Measurements from ENCODE around the gene VANGL2.
A peak's percentile ranks its signal among the peaks of the same experiment; 100 is the strongest.

VANGL2 gene

DNA sequence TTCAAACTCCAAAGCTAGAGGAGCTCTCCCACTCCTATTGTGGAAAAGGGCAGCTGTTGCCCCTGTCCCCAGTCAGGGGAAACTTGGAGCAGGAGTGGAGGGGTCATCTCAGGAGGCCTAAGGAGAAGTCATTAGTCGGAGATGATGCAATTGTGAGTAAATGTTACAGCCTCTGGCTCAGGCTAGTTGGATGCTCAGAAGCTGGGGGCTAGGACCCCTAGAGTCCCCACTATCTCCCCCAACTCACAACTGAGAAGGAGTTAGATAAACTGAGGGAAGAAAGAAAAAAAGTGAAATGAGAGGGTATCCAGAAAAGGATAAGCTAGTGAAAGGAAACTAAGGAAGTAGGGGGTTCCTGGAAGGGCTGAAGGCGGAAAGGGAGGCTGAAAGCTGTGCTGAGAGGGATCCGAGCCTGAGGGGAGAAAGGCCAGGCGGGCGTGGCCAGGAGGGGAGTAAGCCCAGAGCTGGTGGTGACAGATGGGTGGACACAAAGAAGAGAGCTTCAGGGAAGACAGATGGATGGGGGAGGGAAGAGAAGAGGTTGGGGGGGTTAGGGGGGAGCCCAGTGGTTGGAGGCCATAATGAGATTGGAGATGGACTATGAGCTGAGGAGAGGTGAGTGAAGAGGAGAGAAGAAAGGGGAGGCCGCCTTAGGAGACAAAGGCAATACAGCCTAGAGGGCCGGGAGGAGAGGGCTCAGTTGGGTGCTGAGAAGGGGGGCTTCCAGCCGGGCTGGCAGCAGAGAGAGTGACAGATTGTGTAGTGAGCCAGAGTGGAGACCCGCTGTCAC, 38.0 kb upstream of the VANGL2 start:
- peak overlapping the region; percentile 73 for H3K9ac ChIP-seq (ENCODE audit: low read depth, low read length)
- peak overlapping the region; percentile 42 for H3K27ac ChIP-seq (ENCODE audit: low read length)

DNA sequence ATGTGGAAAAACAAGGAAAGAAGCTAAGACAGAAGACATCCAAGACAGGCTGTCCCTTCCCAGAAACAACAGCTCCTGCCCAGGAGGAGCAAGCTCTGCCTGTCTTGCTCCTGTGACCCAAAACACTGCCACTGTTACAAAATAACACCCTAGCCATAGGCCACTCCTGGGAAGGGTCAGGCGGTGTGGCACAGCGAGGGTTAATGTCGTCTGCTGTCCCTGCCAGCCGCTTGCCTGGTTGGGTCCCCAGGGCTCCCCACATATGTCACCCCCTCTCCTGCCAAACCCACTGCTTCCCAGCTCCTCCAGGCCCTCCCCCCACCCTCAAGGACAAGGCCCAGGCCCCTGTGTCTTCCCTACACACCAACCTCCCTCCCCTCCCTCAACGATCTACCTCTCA, 37.4 kb upstream of the VANGL2 start:
- Histone ChIP-seq H3K9ac (ENCODE audit: low read depth, low read length) (peak overlapping the region; percentile 73; the same call in 1 of the 2 replicates), H3K4me3 (ENCODE audit: low read length) (no peak overlapping the region), H3K27me3 (ENCODE audit: insufficient read depth, low read length) (no peaks in the 10 kb centered on the region), H3K4me1 (ENCODE audit: insufficient read depth, low read length) (peaks cover 17% of the 10 kb centered on the region; the same call in 1 of the 2 replicates), H3K27ac (ENCODE audit: low read length) (no peak overlapping the region), H3K36me3 (ENCODE audit: insufficient read depth, low read depth, low read length) (peaks cover 27% of the 10 kb centered on the region), H3K9me3 (ENCODE audit: insufficient read depth, low read depth, low read length) (no peaks in the 10 kb centered on the region)

More for the DNA sequence above, 38.0 kb upstream of the VANGL2 start:
- no peaks in the 10 kb centered on the region for H3K27me3 ChIP-seq (ENCODE audit: insufficient read depth, low read length)
- no peaks in the 10 kb centered on the region for H3K9me3 ChIP-seq (ENCODE audit: insufficient read depth, low read depth, low read length)
- H3K4me1 ChIP-seq (ENCODE audit: insufficient read depth, low read length) = peaks cover 17% of the 10 kb centered on the region; the same call in 1 of the 2 replicates
- H3K36me3 ChIP-seq (ENCODE audit: insufficient read depth, low read depth, low read length) = peaks cover 33% of the 10 kb centered on the region
- no peak overlapping the region for H3K4me3 ChIP-seq (ENCODE audit: low read length)

DNA sequence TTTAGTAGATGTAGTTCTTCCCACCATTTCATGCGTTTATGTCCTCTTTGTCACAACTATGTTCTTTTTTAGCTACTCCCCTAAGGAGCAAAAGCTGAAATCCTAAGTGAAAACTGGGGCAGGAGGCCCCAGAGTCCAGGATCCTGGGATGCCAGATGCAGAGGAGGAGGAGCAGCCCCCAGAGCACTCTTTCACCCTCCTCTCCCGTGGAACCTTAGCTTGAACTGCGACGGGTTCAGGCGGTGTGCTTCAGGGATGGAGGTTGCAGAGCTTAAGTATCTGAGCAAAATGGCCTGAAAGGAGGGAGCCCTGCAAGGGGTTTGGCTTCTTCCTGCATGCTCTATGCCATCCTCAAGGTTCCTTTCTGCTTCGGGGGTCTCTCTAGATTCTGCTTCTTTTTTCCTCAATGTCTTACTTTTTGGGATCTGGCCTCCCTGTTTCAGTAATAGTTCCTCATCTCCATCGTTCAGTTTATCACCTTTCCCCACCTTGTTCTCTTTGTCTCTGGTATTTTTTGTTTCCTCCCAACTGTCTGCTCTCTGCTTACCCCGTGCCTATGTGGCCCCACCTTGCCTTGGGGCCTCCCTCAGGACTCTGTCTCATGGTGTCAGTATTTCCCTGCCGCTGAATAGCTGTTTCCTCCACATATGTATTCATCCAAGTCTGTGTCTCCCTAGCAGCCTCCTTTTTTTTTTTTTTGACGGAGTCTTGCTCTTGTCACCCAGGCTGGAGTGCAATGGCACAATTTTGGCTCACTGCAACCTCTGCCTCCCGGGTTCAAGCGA, 36.2 kb upstream of the VANGL2 start:
- H3K9ac ChIP-seq (ENCODE audit: low read depth, low read length) = no peak overlapping the region

DNA sequence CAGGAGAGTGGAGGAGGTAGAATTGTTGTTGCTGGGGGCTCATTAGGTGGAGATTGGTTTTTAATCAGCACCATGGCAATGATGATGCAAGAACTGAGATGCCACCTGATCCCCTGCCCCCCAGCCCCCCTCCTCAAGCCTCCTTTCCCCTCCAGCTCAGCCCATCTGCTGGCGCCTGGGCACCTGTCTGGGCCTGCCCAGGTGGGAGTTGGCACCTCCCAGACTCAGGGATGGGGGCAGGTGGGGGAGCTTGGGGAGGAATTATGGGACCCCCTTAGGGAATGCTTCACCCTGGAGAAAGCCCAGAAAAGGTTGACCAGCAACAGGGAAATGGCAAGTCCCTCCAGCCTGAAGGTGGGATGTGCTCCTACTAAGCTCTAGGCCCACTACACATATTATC, 35.0 kb upstream of the VANGL2 start:
- Histone ChIP-seq H3K9ac (ENCODE audit: low read depth, low read length) (no peak overlapping the region), H3K4me1 (ENCODE audit: insufficient read depth, low read length) (peaks cover 17% of the 10 kb centered on the region; the same call in 1 of the 2 replicates), H3K36me3 (ENCODE audit: insufficient read depth, low read depth, low read length) (peaks cover 10% of the 10 kb centered on the region; the same call in 1 of the 2 replicates), H3K27ac (ENCODE audit: low read length) (no peak overlapping the region), H3K9me3 (ENCODE audit: insufficient read depth, low read depth, low read length) (no peaks in the 10 kb centered on the region), H3K4me3 (ENCODE audit: low read length) (no peak overlapping the region), H3K27me3 (ENCODE audit: insufficient read depth, low read length) (no peaks in the 10 kb centered on the region)

More for the DNA sequence above, 36.2 kb upstream of the VANGL2 start:
- Histone ChIP-seq H3K27me3 (ENCODE audit: insufficient read depth, low read length) (no peaks in the 10 kb centered on the region), H3K9me3 (ENCODE audit: insufficient read depth, low read depth, low read length) (no peaks in the 10 kb centered on the region), H3K4me3 (ENCODE audit: low read length) (no peak overlapping the region), H3K36me3 (ENCODE audit: insufficient read depth, low read depth, low read length) (peaks cover 21% of the 10 kb centered on the region), H3K4me1 (ENCODE audit: insufficient read depth, low read length) (peaks cover 17% of the 10 kb centered on the region; the same call in 1 of the 2 replicates), H3K27ac (ENCODE audit: low read length) (no peak overlapping the region)

DNA sequence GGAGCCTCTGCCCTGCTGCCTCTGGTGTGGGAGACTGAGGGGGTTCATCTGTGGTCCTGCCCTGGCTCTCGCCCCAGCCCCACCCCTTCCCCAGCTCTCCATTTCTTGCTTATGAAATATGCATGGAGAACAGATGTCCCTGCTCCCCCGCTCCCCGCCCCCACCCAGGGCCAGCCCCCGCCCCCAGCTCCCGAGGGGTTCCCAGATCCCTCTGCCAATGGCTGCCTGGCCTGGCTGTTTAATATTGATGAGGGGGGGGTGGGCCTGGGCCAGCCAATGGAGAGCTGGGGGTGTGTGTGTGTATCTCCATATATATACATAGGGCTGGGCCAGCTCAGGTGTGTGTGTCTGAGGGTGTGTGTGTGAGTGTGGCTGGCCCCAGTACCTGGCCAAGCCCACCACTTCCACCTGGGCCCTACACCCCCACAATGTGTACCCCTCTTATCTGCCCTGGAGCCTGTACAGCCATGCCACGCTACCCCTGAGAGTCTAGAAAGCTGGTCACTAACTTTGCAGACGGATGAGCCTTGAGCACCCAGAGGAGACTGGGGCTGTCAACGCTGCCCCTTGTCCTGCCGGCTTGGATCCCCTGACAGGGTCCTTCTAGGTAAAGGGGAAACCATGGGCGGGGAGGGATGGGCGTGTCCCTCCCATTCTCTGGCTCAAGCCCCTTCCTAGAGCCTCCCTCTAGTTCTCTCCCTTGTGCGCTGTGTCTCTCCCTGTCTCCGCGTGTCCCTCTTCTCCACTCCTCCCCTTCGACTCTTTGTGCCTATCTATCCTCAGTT, 33.4 kb upstream of the VANGL2 start, which contains the start of gene NHLH1:
NHLH1 (plus strand) TSS at position 341 of the 785 bp plus-strand sequence. CDS start 3,661 bp downstream, outside the sequence.
- H3K9ac ChIP-seq (ENCODE audit: low read depth, low read length) = no peak within 1 kb of the TSS
- H3K27ac ChIP-seq (ENCODE audit: low read length) = no peak within 1 kb of the TSS
- H3K9me3 ChIP-seq (ENCODE audit: insufficient read depth, low read depth, low read length) = no peaks in the 10 kb centered on the region

DNA sequence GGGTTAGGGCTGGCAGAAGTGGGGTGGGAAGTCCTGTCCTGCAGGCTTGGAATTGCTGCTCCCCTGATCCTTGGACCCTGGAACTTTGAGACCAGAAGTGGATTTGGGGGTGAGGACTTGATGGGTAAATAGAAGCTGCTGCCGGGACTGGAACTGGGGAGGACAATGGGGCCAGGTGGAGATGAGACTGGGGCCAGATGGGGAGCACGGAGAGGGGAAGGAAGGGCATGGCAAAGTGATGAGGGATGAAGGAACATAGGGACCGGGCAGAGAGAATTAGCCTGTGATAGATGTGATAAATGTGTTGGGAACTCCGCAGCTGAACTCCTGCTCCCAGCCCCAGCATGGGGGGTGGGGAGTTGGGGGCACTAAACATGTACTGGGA, 32.9 kb upstream of the VANGL2 start:
- Histone ChIP-seq H3K4me1 (ENCODE audit: insufficient read depth, low read length) (peaks cover 8% of the 10 kb centered on the region; the same call in 1 of the 2 replicates), H3K9me3 (ENCODE audit: insufficient read depth, low read depth, low read length) (no peaks in the 10 kb centered on the region), H3K27me3 (ENCODE audit: insufficient read depth, low read length) (no peaks in the 10 kb centered on the region), H3K4me3 (ENCODE audit: low read length) (no peak overlapping the region), H3K9ac (ENCODE audit: low read depth, low read length) (no peak overlapping the region), H3K36me3 (ENCODE audit: insufficient read depth, low read depth, low read length) (no peaks in the 10 kb centered on the region), H3K27ac (ENCODE audit: low read length) (no peak overlapping the region)

More for the DNA sequence above, 33.4 kb upstream of the VANGL2 start, which contains the start of gene NHLH1:
- Histone ChIP-seq H3K4me3 (ENCODE audit: low read length) (no peak within 1 kb of the TSS), H3K27me3 (ENCODE audit: insufficient read depth, low read length) (no peaks in the 10 kb centered on the region), H3K36me3 (ENCODE audit: insufficient read depth, low read depth, low read length) (no peaks in the 10 kb centered on the region), H3K4me1 (ENCODE audit: insufficient read depth, low read length) (peaks cover 14% of the 10 kb centered on the region; the same call in 1 of the 2 replicates)

DNA sequence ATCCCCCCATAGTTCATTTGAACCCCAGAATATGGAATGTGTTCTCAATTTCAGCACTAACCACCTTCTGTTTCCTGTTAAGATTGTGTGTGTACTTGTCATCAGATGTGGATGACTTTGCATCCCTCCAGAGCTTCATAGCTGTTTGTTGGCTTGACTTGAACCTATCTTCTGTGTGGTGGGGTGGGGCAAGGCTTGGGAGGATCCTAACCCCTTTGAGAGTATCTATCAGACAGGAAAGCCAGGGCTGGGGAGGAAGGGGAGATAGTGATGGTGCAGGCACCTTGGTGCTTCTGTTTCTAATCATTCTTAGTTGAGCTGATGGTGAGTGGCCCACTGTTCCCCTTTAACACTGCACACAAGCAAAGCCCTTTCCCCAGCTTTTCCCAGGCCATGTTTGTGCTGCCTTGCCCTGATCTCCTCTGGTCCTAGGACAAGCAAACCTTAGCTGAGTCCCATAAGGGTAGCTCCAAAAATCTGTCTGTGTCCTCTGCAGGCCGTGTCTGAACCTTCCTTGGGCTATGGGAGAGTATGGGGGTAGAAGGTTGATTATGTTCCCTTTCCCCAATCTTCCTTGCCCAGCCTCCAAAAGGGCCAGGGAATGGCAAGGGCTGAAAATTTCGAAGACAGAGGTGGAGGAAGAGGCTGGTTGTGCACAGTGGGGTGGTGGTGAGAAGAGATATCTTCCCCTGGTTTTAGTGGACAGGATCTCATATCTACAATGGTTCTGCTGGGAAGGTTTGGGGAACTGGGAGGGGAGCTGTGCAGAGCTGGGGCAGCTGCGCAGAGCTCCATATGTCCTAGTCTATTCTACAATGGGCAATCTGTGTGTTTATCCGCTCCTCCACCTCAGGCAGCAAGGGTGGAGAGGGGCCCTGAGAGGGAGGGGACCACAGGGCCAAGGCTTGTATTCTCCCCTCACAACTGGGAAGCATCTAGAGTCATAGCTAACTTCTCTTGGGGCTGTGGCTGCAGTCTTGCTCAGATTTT, 32.1 kb upstream of the VANGL2 start:
- 0 out of 2 replicates have a peak, but pooled peaks cover 3% of the 10 kb centered on the region for H3K4me1 ChIP-seq (ENCODE audit: insufficient read depth, low read length)
- H3K27me3 ChIP-seq (ENCODE audit: insufficient read depth, low read length) = no peaks in the 10 kb centered on the region
- H3K36me3 ChIP-seq (ENCODE audit: insufficient read depth, low read depth, low read length) = no peaks in the 10 kb centered on the region
- H3K9me3 ChIP-seq (ENCODE audit: insufficient read depth, low read depth, low read length) = no peaks in the 10 kb centered on the region
- H3K27ac ChIP-seq (ENCODE audit: low read length) = no peak overlapping the region
- H3K9ac ChIP-seq (ENCODE audit: low read depth, low read length) = no peak overlapping the region
- H3K4me3 ChIP-seq (ENCODE audit: low read length) = no peak overlapping the region

DNA sequence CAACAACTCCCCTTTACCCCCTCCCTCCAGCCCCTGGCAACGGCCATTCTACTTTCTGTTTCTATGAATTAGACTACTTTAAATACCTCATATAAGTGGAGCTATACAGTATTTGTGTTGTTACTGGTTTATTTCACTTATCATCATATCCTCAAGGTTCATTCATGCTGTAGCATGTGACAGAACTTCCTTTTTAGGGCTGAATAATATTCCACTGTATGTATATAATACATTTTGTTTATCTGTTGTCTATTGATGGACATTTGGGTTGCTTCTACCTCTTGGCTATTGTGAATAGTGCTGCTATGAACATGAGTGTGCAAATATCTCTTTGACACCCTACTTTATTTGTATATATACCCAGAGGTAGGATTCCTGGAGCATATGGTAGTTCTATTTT, 31.3 kb upstream of the VANGL2 start:
- Histone ChIP-seq H3K4me1 (ENCODE audit: insufficient read depth, low read length) (0 out of 2 replicates have a peak, but pooled peaks cover 4% of the 10 kb centered on the region), H3K27ac (ENCODE audit: low read length) (no peak overlapping the region), H3K27me3 (ENCODE audit: insufficient read depth, low read length) (no peaks in the 10 kb centered on the region), H3K4me3 (ENCODE audit: low read length) (no peak overlapping the region), H3K9ac (ENCODE audit: low read depth, low read length) (no peak overlapping the region), H3K36me3 (ENCODE audit: insufficient read depth, low read depth, low read length) (no peaks in the 10 kb centered on the region), H3K9me3 (ENCODE audit: insufficient read depth, low read depth, low read length) (no peaks in the 10 kb centered on the region)

DNA sequence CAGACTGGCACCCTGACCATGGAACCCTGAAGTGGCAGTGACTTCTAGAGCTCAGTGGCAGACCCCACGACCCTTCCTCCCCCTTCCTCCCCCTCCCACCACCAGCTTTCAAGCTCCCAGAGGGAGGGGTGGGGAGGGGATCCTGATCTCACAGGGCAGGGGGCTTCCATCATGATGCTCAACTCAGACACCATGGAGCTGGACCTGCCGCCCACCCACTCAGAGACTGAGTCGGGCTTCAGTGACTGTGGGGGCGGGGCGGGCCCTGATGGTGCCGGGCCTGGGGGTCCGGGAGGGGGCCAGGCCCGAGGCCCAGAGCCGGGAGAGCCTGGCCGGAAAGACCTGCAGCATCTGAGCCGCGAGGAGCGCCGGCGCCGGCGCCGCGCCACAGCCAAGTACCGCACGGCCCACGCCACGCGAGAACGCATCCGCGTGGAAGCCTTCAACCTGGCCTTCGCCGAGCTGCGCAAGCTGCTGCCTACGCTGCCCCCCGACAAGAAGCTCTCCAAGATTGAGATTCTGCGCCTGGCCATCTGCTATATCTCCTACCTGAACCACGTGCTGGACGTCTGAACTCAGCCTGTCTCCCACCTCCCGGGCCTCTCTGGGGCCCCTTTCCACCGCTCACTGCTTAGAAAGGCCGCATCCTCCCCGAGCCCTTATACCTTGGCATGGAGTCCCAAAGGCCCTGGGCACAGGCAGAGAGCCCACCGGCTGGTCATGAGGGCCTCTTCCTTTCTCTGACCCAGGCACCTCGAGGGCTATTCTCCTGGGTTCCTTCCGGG, 29.6 kb upstream of the VANGL2 start:
- no peak overlapping the region for H3K9ac ChIP-seq (ENCODE audit: low read depth, low read length)
- no peak overlapping the region for H3K27ac ChIP-seq (ENCODE audit: low read length)
- peaks cover 20% of the 10 kb centered on the region for H3K4me1 ChIP-seq (ENCODE audit: insufficient read depth, low read length)
- H3K27me3 ChIP-seq (ENCODE audit: insufficient read depth, low read length) = no peaks in the 10 kb centered on the region
- H3K36me3 ChIP-seq (ENCODE audit: insufficient read depth, low read depth, low read length) = no peaks in the 10 kb centered on the region
- no peaks in the 10 kb centered on the region for H3K9me3 ChIP-seq (ENCODE audit: insufficient read depth, low read depth, low read length)
- H3K4me3 ChIP-seq (ENCODE audit: low read length) = no peak overlapping the region

DNA sequence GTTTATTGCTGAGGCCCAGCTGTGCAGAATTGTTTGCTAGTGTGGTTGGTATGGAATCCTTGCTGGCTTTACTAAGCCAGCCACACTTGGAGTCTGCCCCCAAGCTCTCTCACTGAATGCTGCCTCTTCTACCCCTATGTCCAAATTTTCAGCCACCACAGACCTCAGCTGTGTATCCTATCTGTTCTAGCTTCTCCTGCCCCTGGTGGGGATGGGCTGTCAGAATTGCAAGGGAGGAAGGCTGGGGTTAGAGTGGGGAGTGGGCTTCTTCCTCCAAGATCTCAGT, 29.1 kb upstream of the VANGL2 start:
- H3K4me3 ChIP-seq (ENCODE audit: low read length) = no peak overlapping the region
- peaks cover 25% of the 10 kb centered on the region for H3K4me1 ChIP-seq (ENCODE audit: insufficient read depth, low read length)
- H3K27ac ChIP-seq (ENCODE audit: low read length) = no peak overlapping the region
- no peaks in the 10 kb centered on the region for H3K9me3 ChIP-seq (ENCODE audit: insufficient read depth, low read depth, low read length)
- H3K9ac ChIP-seq (ENCODE audit: low read depth, low read length) = no peak overlapping the region
- H3K27me3 ChIP-seq (ENCODE audit: insufficient read depth, low read length) = no peaks in the 10 kb centered on the region
- no peaks in the 10 kb centered on the region for H3K36me3 ChIP-seq (ENCODE audit: insufficient read depth, low read depth, low read length)
